Neutrophil (primary cell): ENCODE results near the gene DMBX1.

Experiments used
- H3K27ac ChIP-seq: fragments of 200-600 bp; sonication (generic); 2 replicates; pipeline ENCODE4 v1.5.1; 2016; ENCODE audit warnings: mild to moderate bottlenecking, moderate library complexity
- H3K27me3 ChIP-seq: fragments of 200-600 bp; sonication (generic); 2 replicates; pipeline ENCODE4 v1.6.0; 2016; ENCODE audit warnings: mild to moderate bottlenecking
- H3K36me3 ChIP-seq: fragments of 200-600 bp; sonication (generic); 2 replicates; pipeline ENCODE4 v1.5.1; 2017
- H3K4me1 ChIP-seq, 2 experiments: fragments of 200-600 bp in 1 of 2; sonication (generic) in 1 of 2; 1 replicate in 1 of 2; 2 replicates in 1 of 2; pipeline versions ENCODE4 v1.5.1 to v1.6.1; 2013 to 2016; ENCODE audit warnings: low read depth in 1 of 2, low read length in 1 of 2, mild to moderate bottlenecking in 1 of 2, moderate library complexity in 1 of 2; ENCODE audit not compliant: control insufficient read depth in 1 of 2, insufficient read depth in 1 of 2
- H3K4me3 ChIP-seq, 2 experiments: fragments of 200-600 bp in 1 of 2; sonication (generic) in 1 of 2; 1 replicate in 1 of 2; 2 replicates in 1 of 2; pipeline ENCODE4 v1.5.1; 2013 to 2016; ENCODE audit warnings: low read depth in 1 of 2, low read length in 1 of 2, mild to moderate bottlenecking in 1 of 2, moderate library complexity in 1 of 2
- H3K9me3 ChIP-seq: fragments of 200-600 bp; sonication (generic); 2 replicates; pipeline ENCODE4 v1.5.1; 2016
- CTCF ChIP-seq: fragments of 200-600 bp; sonication (generic); IDR thresholded peaks from 2 replicates; pipeline ENCODE4 v1.5.1; 2016; ENCODE audit warnings: antibody characterized with exemption

Gene DMBX1

GRCh38 chr1:46480959-46481646 is 8.5 kb upstream of the DMBX1 start:
- peaks cover 88% of the 10 kb centered on the region for H3K27me3 ChIP-seq
- H3K4me1 ChIP-seq = no peaks in the 10 kb centered on the region
- H3K9me3 ChIP-seq = no peaks in the 10 kb centered on the region
- H3K27ac ChIP-seq = no peak overlapping the region
- no peak for TF ChIP-seq CTCF
- no peak overlapping the region for H3K4me3 ChIP-seq
- no peaks in the 10 kb centered on the region for H3K36me3 ChIP-seq

- H3K36me3 ChIP-seq = no peaks in the 10 kb centered on the region
- no peak overlapping the region for H3K27ac ChIP-seq
- no peak for TF ChIP-seq CTCF
- peaks cover 88% of the 10 kb centered on the region for H3K27me3 ChIP-seq
- H3K9me3 ChIP-seq = no peaks in the 10 kb centered on the region
- no peaks in the 10 kb centered on the region for H3K4me1 ChIP-seq
- H3K4me3 ChIP-seq = no peak overlapping the region
Measured at GRCh38 chr1:46481961-46482360, 7.7 kb upstream of the DMBX1 start.

GRCh38 chr1:46483589-46483988 is 6.0 kb upstream of the DMBX1 start:
- Histone ChIP-seq H3K27me3 (peaks cover 99% of the 10 kb centered on the region), H3K9me3 (no peaks in the 10 kb centered on the region), H3K27ac (no peak overlapping the region), H3K36me3 (no peaks in the 10 kb centered on the region), H3K4me3 (no peak overlapping the region), H3K4me1 (no peaks in the 10 kb centered on the region)
- no peak for TF ChIP-seq CTCF

GRCh38 chr1:46484783-46485490 is 4.7 kb upstream of the DMBX1 start:
- H3K4me1 ChIP-seq = peaks cover 5 to 10% of the 10 kb centered on the region in 2 experiments
- H3K36me3 ChIP-seq = no peaks in the 10 kb centered on the region
- TF ChIP-seq CTCF = no peak
- no peak overlapping the region for H3K27ac ChIP-seq
- H3K9me3 ChIP-seq = no peaks in the 10 kb centered on the region
- H3K27me3 ChIP-seq = peaks cover 99% of the 10 kb centered on the region
- no peak overlapping the region for H3K4me3 ChIP-seq

GRCh38 chr1:46485564-46486431 is 3.8 kb upstream of the DMBX1 start:
- Histone ChIP-seq H3K27me3 (peaks cover 100% of the 10 kb centered on the region), H3K27ac (no peak overlapping the region), H3K4me1 (peaks cover 8 to 11% of the 10 kb centered on the region in 2 experiments), H3K36me3 (no peaks in the 10 kb centered on the region), H3K9me3 (no peaks in the 10 kb centered on the region), H3K4me3 (no peak overlapping the region)
- TF ChIP-seq CTCF = no peak
